SK-N-SH treated with all-trans-retinoic acid at 6 μM for 48 hours (cell line): ENCODE measurements around the gene PLCB1.

Experiments
- ATAC-seq: fragments of 200-7000 bp; cut with Tn5 transposase; 3 replicates; pipeline ENCODE4 v1.9.1; 2020; ENCODE audit warnings: mild to moderate bottlenecking, moderate library complexity
- ARNTL ChIP-seq: fragments of 450-650 bp; formaldehyde crosslinking; IDR thresholded peaks from 2 replicates; pipeline ENCODE4 v1.5.0; 2020; ENCODE audit warnings: low read depth, mild to moderate bottlenecking, moderate library complexity, borderline replicate concordance
- BACH2 ChIP-seq: fragments of 250-450 bp; sonication (Bioruptor Pico); IDR thresholded peaks from 2 replicates; pipeline ENCODE4 v1.9.0; 2021; ENCODE audit warnings: mild to moderate bottlenecking, borderline replicate concordance
- CSDC2 ChIP-seq: fragments of 250-450 bp; sonication (Bioruptor Pico); IDR thresholded peaks from 2 replicates; pipeline ENCODE4 v1.5.0; 2020; ENCODE audit warnings: mild to moderate bottlenecking, moderate library complexity
- ESRRG ChIP-seq: fragments of 250-450 bp; sonication (Bioruptor Pico); IDR thresholded peaks from 2 replicates; pipeline ENCODE4 v1.6.1; 2021; ENCODE audit warnings: mild to moderate bottlenecking
- GLIS3 ChIP-seq: fragments of 250-450 bp; sonication (Bioruptor Pico); IDR thresholded peaks from 2 replicates; pipeline ENCODE4 v1.5.0; 2020; ENCODE audit warnings: mild to moderate bottlenecking, moderate library complexity
- ISL1 ChIP-seq: fragments of 250-450 bp; sonication (Bioruptor Pico); IDR thresholded peaks from 2 replicates; pipeline ENCODE4 v2.1.2; 2022; ENCODE audit warnings: mild to moderate bottlenecking, moderate library complexity
- OSR1 ChIP-seq: fragments of 250-450 bp; sonication (Bioruptor Pico); IDR thresholded peaks from 2 replicates; pipeline ENCODE4 v1.8.0; 2022; ENCODE audit warnings: moderate library complexity, mild to moderate bottlenecking, inconsistent platforms
- PATZ1 ChIP-seq: fragments of 250-450 bp; sonication (Bioruptor Pico); IDR thresholded peaks from 2 replicates; pipeline ENCODE4 v1.8.0; 2020; ENCODE audit warnings: mild to moderate bottlenecking, moderate library complexity, borderline replicate concordance
- POU6F1 ChIP-seq: fragments of 250-450 bp; sonication (Bioruptor Pico); IDR thresholded peaks from 2 replicates; pipeline ENCODE4 v1.8.0; 2021; ENCODE audit warnings: low read depth, mild to moderate bottlenecking, moderate library complexity, borderline replicate concordance
- PPARA ChIP-seq: fragments of 250-450 bp; sonication (Bioruptor Pico); IDR thresholded peaks from 2 replicates; pipeline ENCODE4 v1.5.0; 2020; ENCODE audit warnings: mild to moderate bottlenecking, borderline replicate concordance
- RARB ChIP-seq: fragments of 250-450 bp; sonication (Bioruptor Pico); IDR thresholded peaks from 2 replicates; pipeline ENCODE4 v1.8.0; 2021; ENCODE audit warnings: mild to moderate bottlenecking, moderate library complexity
- SNAI2 ChIP-seq: fragments of 250-450 bp; sonication (Bioruptor Pico); IDR thresholded peaks from 2 replicates; pipeline ENCODE4 v1.5.0; 2020; ENCODE audit warnings: mild to moderate bottlenecking, moderate library complexity
- TCF4 ChIP-seq: fragments of 250-450 bp; sonication (Bioruptor Pico); IDR thresholded peaks from 2 replicates; pipeline ENCODE4 v1.8.0; 2021; ENCODE audit warnings: mild to moderate bottlenecking, moderate library complexity, borderline replicate concordance
- TOX ChIP-seq: fragments of 250-450 bp; sonication (Bioruptor Pico); IDR thresholded peaks from 2 replicates; pipeline ENCODE4 v1.8.0; 2021; ENCODE audit warnings: mild to moderate bottlenecking, moderate library complexity, borderline replicate concordance
- ZC3H10 ChIP-seq: fragments of 250-450 bp; sonication (Bioruptor Pico); IDR thresholded peaks from 2 replicates; pipeline ENCODE4 v1.5.1; 2021; ENCODE audit warnings: mild to moderate bottlenecking, moderate library complexity
- ZFP3 ChIP-seq: fragments of 250-450 bp; sonication (Bioruptor Pico); IDR thresholded peaks from 2 replicates; pipeline ENCODE4 v1.5.0; 2020; ENCODE audit warnings: mild to moderate bottlenecking, moderate library complexity
- ZFP30 ChIP-seq: fragments of 450-650 bp; formaldehyde crosslinking; IDR thresholded peaks from 2 replicates; pipeline ENCODE4 v1.5.0; 2022; ENCODE audit warnings: mild to moderate bottlenecking, moderate library complexity
- ZNF565 ChIP-seq: fragments of 450-650 bp; formaldehyde crosslinking; conservative IDR thresholded peaks from 2 replicates; pipeline ENCODE4 v1.5.0; 2020; ENCODE audit warnings: low read depth, mild to moderate bottlenecking, moderate library complexity
- ZNF70 ChIP-seq: fragments of 450-650 bp; formaldehyde crosslinking; IDR thresholded peaks from 2 replicates; pipeline ENCODE4 v1.5.0; 2020; ENCODE audit warnings: mild to moderate bottlenecking, moderate library complexity
- ZNF8 ChIP-seq: fragments of 450-650 bp; formaldehyde crosslinking; IDR thresholded peaks from 2 replicates; pipeline ENCODE4 v1.5.0; 2020; ENCODE audit warnings: mild to moderate bottlenecking, moderate library complexity
- TF ChIP-seq, protein P1 (sequence below): fragments of 250-450 bp; sonication (Bioruptor Pico); IDR thresholded peaks from 2 replicates; pipeline ENCODE4 v1.5.0; 2020; ENCODE audit warnings: mild to moderate bottlenecking, moderate library complexity
- TF ChIP-seq, protein P2 (sequence below): fragments of 250-450 bp; sonication (Bioruptor Pico); IDR thresholded peaks from 2 replicates; pipeline ENCODE4 v1.5.1; 2020; ENCODE audit warnings: low read depth, mild to moderate bottlenecking, moderate library complexity
- TF ChIP-seq, protein P3 (sequence below): fragments of 250-450 bp; sonication (Bioruptor Pico); IDR thresholded peaks from 2 replicates; pipeline ENCODE4 v1.5.1; 2021; ENCODE audit warnings: mild to moderate bottlenecking, moderate library complexity

Gene PLCB1

GRCh38 chr20:8212286-8212685, 80.2 kb downstream of the PLCB1 start:
- ATAC-seq = no peak
- TF ChIP-seq TOX (CRISPR knock-in tag) (no peak), TCF4 (no peak)
- TF ChIP-seq, all 23 proteins: peak for 0

DNA sequence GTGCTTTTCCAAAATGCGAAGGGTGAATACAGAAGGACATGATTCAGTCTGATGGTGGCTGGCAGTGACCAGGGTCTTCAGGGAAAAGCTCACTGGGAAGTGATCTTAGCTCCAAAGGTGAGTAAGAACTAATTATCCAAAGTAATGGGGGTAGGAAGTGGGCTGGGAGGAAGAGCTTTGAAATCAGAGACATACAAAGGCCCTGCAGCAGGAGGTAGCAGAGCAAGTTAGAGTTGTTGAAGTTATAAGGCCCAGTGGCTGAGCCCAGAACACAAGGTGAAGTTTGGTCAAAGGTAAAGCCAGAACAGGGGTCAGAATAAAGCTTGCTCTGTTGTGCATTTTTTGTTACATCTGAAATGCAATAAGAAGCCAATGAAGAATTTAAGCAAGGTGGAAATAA, 81.2 kb downstream of the PLCB1 start:
- no peak for TF ChIP-seq PATZ1 (CRISPR knock-in tag)
- TF ChIP-seq CSDC2 = no peak
- TF ChIP-seq PPARA = no peak
- TF ChIP-seq ARNTL = no peak
- no peak for TF ChIP-seq RARB (CRISPR knock-in tag)
- TF ChIP-seq, protein P1, sequence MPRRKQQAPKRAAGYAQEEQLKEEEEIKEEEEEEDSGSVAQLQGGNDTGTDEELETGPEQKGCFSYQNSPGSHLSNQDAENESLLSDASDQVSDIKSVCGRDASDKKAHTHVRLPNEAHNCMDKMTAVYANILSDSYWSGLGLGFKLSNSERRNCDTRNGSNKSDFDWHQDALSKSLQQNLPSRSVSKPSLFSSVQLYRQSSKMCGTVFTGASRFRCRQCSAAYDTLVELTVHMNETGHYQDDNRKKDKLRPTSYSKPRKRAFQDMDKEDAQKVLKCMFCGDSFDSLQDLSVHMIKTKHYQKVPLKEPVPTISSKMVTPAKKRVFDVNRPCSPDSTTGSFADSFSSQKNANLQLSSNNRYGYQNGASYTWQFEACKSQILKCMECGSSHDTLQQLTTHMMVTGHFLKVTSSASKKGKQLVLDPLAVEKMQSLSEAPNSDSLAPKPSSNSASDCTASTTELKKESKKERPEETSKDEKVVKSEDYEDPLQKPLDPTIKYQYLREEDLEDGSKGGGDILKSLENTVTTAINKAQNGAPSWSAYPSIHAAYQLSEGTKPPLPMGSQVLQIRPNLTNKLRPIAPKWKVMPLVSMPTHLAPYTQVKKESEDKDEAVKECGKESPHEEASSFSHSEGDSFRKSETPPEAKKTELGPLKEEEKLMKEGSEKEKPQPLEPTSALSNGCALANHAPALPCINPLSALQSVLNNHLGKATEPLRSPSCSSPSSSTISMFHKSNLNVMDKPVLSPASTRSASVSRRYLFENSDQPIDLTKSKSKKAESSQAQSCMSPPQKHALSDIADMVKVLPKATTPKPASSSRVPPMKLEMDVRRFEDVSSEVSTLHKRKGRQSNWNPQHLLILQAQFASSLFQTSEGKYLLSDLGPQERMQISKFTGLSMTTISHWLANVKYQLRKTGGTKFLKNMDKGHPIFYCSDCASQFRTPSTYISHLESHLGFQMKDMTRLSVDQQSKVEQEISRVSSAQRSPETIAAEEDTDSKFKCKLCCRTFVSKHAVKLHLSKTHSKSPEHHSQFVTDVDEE (CRISPR knock-in tag) = no peak
- TF ChIP-seq TCF4 = no peak
- TF ChIP-seq, protein P2, sequence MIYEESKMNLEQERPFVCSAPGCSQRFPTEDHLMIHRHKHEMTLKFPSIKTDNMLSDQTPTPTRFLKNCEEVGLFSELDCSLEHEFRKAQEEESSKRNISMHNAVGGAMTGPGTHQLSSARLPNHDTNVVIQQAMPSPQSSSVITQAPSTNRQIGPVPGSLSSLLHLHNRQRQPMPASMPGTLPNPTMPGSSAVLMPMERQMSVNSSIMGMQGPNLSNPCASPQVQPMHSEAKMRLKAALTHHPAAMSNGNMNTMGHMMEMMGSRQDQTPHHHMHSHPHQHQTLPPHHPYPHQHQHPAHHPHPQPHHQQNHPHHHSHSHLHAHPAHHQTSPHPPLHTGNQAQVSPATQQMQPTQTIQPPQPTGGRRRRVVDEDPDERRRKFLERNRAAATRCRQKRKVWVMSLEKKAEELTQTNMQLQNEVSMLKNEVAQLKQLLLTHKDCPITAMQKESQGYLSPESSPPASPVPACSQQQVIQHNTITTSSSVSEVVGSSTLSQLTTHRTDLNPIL (CRISPR knock-in tag) = no peak
- no peak for TF ChIP-seq ISL1 (CRISPR knock-in tag)
- TF ChIP-seq SNAI2 (CRISPR knock-in tag) = no peak
- TF ChIP-seq ZNF565 (CRISPR knock-in tag) = no peak
- TF ChIP-seq ZC3H10 = no peak
- TF ChIP-seq BACH2 (CRISPR knock-in tag) = no peak
- no peak for TF ChIP-seq OSR1
- TF ChIP-seq ZFP3 (CRISPR knock-in tag) = no peak
- no peak for TF ChIP-seq TOX (CRISPR knock-in tag)
- TF ChIP-seq ESRRG (CRISPR knock-in tag) = no peak
- TF ChIP-seq ZNF8 (CRISPR knock-in tag) = no peak
- ATAC-seq = no peak

DNA sequence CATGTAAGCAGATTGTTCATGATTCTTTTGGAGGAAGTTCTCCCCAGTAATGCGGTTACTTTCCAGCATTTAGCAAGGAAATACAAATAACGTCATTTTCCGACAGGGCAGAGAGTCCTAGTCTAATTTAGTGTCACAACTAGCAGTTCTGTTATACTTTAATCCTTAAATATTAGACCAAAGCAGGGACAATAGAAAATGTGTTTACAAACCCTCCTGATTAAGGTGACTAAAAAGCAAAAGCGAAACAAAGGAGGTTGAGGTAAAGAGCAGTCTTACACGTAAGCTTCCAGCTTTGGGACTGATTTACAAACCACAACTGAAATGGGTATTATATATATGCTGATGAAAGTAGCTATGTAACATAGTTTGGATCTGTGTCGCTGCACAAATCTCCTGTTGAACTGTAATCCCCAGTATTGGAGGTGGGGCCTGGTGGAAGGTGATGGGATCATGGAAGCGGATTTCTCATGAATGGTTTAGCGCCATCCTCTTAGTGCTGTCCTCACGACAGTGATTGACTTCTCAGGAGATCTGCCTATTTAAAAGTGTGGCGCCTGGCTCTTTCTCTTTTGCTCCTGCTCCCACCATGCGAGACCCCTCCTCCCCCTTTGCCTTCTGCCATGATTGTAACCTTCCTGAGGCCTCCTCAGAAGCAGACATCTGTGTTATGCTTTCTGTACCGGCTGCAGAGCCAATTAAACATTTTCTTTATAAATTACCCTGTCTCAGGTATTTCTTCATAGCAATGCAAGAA, 81.9 kb downstream of the PLCB1 start:
- TF ChIP-seq ESRRG (CRISPR knock-in tag) = no peak
- no peak for TF ChIP-seq GLIS3
- no peak for TF ChIP-seq ISL1 (CRISPR knock-in tag)
- no peak for TF ChIP-seq TCF4
- no peak for TF ChIP-seq ZFP3 (CRISPR knock-in tag)
- TF ChIP-seq ZNF8 (CRISPR knock-in tag) = no peak
- TF ChIP-seq PATZ1 (CRISPR knock-in tag) = no peak
- TF ChIP-seq PPARA = no peak
- no peak for TF ChIP-seq SNAI2 (CRISPR knock-in tag)
- no peak for TF ChIP-seq POU6F1 (CRISPR knock-in tag)
- no peak for TF ChIP-seq CSDC2
- TF ChIP-seq ZFP30 = no peak
- TF ChIP-seq, protein P3, sequence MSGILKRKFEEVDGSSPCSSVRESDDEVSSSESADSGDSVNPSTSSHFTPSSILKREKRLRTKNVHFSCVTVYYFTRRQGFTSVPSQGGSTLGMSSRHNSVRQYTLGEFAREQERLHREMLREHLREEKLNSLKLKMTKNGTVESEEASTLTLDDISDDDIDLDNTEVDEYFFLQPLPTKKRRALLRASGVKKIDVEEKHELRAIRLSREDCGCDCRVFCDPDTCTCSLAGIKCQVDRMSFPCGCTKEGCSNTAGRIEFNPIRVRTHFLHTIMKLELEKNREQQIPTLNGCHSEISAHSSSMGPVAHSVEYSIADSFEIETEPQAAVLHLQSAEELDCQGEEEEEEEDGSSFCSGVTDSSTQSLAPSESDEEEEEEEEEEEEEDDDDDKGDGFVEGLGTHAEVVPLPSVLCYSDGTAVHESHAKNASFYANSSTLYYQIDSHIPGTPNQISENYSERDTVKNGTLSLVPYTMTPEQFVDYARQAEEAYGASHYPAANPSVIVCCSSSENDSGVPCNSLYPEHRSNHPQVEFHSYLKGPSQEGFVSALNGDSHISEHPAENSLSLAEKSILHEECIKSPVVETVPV = no peak
- TF ChIP-seq, protein P2 (CRISPR knock-in tag) = no peak
- no peak for TF ChIP-seq ZNF70 (CRISPR knock-in tag)
- TF ChIP-seq BACH2 (CRISPR knock-in tag) = no peak
- ATAC-seq = no peak
